GM12892 (cell line): Measurements from ENCODE around the gene CST9.

ENCODE experiments used
- POLR2A ChIP-seq: IDR thresholded peaks from 2 replicates; pipeline ENCODE4 v1.6.1; 2011; ENCODE audit warnings: low read depth, low read length, control low read depth
- POLR2AphosphoS5 ChIP-seq: IDR thresholded peaks from 2 replicates; pipeline ENCODE4 v1.6.1; 2011; ENCODE audit warnings: low read depth, low read length, control low read depth
- TAF1 ChIP-seq: IDR thresholded peaks from 2 replicates; pipeline ENCODE4 v1.6.1; 2011; ENCODE audit warnings: low read depth, mild to moderate bottlenecking, control low read depth, low read length, borderline replicate concordance

DNA sequence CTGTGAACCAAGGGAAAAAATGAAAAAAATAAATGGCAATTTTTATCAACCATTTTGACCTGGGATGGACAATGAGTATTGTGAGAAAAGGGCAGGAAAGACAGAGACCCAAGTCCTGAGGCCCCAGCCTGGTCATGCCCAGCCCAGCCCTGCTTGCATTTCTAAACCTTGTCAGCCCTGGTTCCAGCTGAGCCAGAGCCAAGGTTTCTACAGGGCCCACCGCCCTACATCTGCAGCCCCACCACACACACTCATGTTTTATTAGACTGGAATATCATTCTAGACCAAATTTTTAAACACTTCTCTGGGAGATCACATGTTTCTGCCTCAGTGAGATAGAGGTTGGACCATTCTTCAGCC, 36.8 kb downstream of the CST9 start:
- TF ChIP-seq POLR2A = no peak
- TF ChIP-seq POLR2AphosphoS5 = no peak
- no peak for TF ChIP-seq TAF1
